HG02970 (cell line): ENCODE data around the gene LRRC1.
"Not testable (repeated sequence)": the region's sequence is repeated elsewhere in the genome, so short reads cannot be mapped to it uniquely, and the experiment has no call there.

Experiments used
- ATAC-seq: cut with Tn5 transposase; IDR thresholded peaks from one replicate; pipeline ENCODE4 v1.9.1; 2021; ENCODE audit warnings: mild to moderate bottlenecking, moderate library complexity, moderate number of reproducible peaks; ENCODE audit not compliant: unreplicated experiment, low FRiP score

Gene LRRC1

DNA sequence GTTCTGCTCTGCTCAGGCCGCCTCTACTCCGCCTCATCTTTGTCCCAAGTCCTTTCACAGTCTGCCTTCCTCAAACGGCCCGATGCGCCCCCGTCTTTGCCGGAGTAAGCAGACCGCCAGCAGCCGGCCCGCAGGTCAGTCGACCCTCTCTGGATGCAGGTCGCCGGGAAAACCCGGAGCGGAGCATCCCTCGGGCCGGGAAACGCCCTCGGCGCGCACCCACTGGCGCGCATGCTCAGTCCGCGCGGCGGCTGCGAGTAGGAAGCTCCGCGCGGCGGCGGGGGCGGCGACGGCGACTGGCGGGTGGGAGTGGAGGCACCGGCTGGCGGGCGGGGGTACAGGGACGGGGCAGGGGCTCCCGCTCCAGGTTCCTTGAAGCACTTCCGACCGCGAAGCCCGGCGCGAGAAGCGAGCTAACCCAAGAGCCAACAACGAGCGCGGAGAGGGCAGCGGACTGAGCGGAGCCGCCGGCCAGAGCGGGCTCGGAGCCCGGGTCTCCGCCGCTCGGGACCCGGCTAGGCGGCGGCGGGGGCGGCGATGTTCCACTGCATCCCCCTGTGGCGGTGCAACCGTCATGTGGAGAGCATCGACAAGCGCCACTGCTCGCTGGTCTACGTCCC lies at the start of gene LRRC1:
Gene LRRC1, plus strand, starts transcription at position 286 of the 620 bp plus-strand sequence. Its CDS starts 252 bp downstream, at position 538.
- ATAC-seq = peak; percentile 80

DNA sequence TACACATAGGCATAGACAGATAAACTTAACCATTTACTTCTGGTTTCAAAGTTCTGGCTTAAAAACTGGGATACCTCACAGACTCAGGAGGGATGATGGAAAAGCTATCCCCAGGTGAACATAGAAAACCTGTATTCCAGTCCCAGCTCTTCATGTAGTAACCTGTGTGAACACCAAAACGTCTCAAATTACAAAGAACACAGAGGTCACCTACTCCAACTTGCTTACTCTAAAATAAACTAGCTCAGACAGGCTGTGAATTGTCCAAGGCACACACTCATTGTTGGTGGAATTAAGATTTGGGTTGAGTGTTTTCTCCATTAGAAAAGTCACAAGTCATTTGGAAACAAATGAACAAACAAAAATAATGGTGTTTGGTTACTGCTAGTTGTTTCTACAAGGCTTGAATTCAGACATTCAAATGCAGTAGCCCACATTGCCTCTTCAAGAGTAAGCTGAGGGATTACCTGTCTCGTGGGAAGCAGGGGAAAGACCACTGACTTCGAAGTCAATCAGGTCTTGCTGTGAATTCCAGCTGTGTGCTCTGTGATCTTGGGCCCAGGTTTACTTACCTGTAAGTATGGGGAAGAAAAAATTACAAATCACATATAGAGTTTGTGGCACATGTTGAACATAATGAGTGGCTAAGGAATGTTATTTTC lies 48.2 kb upstream of the LRRC1 start:
- ATAC-seq = no peak

DNA sequence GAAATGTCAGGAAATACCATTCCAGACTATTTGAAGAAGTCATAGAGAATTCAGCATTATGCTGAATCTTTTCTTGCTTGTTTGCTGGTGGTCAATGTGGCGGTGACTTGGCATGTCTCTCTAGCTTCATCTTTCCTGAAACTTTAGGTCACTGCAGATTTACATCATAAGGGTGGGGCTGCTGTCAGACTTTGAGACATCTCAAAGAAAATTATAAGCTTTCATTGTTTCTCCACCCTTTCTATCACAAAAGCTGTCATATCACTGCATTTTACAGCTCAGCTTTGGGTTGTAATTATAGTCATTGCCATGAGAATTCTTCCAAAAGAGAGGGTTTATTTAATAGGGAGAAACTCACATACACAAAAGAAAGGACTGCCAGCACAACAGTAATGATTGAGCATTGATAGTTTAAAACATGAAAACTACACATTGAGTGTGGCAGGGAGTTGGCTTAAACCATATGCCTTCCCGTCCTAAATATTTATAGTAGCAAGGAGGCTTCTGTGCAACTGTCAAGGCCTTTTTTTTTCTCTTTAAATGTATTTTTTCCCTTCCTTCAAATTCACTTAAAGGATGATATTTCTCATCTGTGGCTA lies 44.7 kb upstream of the LRRC1 start:
- no peak for ATAC-seq

DNA sequence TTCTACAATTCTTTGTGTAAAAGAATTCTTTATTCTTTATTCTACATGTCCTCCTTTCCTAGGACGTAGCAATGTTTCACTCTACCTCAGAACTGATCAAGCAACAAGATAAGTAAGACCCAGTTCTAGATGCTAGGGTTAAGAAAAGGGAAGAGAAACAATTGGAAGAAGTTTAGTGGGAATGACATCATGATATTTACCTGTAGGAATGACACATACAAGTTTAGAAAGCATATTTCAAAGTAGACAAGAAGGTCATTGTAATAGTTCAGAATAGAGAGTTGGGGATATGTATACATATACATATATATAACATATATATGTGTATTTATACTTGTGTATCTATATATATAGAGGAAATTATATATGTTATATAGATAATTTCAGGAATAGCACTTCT lies 43.4 kb upstream of the LRRC1 start:
- no peak for ATAC-seq

DNA sequence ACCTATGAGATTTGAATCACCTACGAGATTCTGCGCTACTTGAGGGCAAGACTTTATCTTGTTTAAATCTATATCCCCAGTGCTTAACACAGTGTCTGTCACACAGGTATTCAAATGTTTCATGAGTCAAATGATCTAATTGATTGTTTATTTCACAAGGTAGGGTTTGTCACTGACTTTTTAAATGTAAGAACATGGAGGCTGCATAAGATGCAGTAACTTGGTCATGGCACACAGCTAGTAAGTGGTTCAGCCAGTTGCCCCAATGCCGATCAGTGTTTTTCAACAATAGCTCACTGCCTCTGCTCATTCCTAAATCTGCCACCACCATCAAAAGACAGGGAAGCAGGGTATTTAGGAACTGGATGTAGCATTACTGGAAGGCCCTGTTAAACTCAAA lies 42.4 kb upstream of the LRRC1 start:
- no peak for ATAC-seq

DNA sequence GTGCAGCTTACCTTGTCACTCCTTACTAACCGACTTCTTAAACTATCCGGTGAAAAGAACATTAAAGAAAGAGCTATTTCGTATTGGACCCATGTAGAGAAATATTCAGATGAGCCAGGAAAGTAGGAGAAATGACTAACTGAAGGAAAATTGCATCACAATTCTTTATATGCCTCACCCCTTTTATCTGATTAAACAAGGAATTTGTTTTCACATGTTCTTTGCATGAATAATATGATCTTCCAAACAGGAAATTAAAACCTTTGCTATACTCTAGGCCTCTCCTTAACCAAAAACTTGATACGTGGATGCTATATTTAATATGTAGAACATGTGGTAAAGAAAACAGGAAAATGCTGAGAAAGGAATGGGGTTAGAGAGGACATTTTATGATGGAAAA lies 41.9 kb upstream of the LRRC1 start:
- ATAC-seq = no peak

DNA sequence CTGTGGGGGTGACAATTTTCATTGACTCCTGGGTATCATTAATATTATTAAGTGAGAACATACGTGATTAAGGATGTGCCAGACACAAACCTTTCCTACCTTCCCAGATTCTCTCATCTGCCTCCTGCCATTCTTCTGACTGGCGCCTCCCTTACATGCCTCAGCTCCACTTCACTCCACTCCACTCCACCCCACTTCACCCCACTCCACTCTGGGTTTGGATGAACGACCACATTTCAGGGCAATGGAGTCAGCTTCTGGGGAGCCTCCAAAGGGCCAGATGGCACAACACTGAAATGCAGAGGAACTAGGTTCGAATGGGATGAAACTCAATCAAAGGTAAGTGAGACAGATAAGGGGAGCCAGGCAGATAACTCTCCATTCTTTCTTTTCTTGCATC lies 40.5 kb upstream of the LRRC1 start:
- no peak for ATAC-seq

DNA sequence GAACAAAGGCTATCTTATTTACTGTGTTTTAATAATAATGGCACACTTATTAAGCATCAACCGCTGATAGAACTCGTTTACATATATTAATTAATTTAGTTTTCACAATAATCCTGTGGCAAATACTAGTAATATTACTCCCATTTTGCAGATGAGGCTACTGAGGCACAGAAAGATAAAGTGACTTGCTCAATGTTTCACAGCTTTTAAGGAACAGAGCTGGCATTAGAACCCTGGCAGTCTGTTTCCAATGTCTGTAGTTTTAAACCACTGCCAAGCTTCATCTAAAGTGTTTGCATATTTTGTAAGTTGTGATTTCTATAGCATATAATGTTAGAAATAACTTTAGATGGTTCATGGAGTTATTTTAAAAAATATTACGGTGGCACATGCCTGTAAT lies 38.4 kb upstream of the LRRC1 start:
- no peak for ATAC-seq

DNA sequence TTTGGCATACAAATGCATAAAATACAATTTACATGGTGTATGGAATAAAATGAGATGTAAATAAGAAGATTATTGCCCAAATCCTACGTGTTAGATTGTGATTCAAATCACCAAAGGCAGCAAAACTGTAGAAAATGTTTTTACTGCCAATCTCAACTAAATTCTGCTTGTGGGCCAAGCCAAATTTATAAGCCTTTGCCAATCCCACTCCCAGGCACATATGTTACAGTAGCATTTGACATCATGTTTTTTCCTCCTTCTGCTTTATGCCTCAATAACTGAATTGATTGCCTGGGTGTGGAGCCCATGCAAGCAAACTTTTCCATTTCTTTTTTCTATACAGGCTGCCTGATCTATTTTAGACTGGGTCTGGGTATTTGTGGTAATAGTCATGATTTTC lies 36.3 kb upstream of the LRRC1 start:
- no peak for ATAC-seq

DNA sequence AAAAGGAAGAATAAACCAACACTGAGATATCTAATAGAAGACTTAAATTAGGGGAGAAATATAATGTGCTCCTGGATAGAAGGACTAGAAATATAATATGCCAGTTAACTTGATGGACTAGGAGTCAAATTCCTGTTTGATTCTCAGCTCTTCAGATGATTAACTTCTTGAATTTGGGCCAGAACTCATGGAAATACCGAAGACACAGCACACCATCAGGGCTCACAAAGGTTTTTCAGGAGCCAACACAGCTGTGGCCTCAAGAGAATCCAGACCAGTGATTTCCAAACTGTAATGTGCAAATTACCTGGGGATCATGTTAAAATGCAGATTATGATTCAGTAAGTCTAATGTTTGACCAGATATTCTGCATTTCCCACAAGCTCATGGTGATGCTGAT lies 33.8 kb upstream of the LRRC1 start:
- ATAC-seq = no peak

DNA sequence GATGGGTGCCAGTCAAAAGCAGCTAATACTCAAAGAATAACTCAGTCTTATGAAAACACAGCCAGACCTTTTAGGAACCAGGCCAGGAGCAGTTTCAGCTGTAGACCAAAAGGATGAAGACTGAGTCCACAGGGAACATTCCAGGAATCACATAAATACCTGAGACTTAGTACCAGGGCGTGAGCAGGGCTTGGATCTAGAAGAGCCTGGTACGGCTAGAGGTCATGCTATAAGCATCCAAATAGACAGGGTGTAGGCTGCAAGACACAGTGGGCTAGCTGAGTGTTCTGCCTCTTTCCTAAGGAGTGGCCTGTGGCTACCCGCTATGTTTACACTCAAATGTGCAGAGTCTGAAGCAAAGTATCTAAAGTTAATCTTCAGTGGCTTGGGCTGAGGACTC lies 29.5 kb upstream of the LRRC1 start:
- ATAC-seq = no peak

DNA sequence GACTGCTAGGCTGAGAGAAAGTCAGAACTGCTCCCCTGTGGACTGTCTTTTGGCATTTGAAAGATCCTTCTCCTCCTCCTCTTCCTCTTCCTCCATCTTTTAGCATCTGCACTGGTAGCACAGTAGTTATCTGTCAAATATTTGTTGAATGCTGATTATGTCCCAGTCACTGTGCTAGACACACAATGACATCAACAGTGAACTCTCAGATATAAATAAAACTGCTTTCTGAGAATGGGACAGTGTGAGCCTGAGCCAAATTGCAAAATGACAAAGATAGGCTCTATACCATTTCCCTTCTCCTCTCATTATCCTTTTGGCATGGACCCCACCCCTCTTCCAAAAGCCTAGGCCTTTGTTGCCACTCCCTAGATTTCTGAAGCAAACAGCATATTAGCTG lies 27.9 kb upstream of the LRRC1 start:
- no peak for ATAC-seq

DNA sequence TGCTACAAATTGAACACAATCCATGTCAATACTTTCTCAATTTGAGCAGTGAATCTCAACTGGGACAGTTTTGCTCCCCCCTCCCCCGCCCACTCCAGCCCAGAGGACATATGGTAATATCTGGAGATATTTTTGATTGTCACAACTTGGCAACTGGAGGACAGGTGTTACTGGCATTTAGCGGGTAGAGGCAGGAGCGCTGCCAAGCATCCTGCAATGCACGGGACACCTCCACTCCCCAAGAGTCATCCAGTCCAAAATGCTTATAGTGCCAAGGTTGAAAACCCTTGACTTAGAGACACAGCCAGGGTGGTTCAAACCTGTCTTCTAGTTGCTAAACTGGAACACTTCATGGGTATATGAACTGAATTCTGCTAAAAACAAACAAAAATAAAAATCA lies 26.9 kb upstream of the LRRC1 start:
- no peak for ATAC-seq

DNA sequence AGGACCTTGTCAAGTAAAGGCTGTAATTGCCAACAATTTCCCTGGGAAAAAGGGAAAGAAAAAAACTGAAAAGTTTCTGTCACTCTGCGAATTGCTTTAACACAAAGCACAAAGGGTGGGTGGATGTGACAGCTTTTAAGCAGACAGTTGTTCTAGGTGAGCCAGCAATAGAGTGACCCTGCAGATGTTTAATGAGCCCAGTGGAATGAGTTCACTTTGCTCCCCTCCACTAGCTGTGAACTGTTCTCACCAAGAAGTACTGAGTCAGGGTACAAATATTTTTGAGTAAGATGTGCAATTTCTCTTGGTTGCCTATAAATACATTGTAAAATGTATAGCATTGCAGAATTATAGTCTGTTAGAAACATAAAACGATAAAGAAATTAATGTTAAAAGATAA lies 26.2 kb upstream of the LRRC1 start:
- ATAC-seq = no peak

DNA sequence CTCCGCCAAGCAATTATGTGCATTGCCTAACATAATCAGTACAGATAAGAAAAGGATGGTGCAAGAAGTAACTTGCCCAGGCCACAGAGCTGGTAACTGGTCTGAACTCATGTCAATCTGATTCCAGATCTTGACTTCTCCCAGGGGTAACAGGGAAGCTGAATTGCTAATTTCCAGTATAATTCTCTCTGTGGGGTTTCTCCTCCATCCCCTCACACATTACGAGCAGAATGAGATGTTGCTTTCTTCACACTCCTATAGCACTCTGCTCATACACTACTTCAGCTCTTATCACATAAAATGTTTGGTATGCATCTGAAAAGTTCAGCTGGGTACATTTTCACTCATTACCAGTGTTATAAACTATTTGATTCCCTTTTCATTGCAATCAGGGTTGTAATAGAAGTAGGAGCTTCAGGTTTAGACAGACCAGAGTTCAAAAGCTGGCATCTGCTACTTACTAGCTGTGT lies 24.0 kb upstream of the LRRC1 start:
- no peak for ATAC-seq

DNA sequence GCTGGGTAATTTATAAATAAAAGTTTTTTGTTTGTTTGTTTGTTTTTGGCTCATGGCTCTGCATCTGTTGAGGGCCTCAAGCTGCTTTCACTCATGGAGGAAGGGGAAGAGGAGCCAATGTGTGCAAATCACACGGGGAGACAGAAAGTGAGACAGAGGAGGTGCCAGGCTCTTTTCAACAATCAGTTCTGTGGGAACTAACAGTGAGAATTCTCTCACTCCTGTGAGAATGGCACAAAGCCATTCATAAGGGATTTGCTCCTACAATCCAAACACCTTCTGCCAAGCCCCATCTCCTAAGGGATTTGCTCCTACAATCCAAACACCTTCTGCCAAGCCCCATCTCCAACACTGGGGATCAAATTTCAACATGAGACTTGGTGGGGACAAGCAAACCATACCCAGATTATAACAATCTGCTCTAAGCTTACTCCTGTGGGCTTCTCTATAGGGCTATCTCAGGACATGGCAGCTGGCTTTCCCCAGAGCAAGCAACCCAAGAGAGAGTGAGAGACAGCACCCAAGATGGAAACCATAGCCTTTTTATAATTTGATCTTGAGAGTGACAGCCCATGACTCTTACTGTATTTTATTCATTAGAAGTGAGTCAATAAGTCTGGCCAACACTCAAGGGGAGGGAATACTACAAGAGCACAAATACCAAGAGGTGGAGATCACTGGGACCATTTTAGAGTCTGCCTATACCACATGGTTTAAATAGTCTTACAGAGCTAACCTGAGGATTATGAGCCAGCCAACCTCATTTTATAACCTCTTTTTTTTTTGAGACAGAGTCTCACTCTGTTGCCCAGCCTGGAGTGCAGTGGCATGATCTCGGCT lies 22.8 kb upstream of the LRRC1 start:
- no peak for ATAC-seq

DNA sequence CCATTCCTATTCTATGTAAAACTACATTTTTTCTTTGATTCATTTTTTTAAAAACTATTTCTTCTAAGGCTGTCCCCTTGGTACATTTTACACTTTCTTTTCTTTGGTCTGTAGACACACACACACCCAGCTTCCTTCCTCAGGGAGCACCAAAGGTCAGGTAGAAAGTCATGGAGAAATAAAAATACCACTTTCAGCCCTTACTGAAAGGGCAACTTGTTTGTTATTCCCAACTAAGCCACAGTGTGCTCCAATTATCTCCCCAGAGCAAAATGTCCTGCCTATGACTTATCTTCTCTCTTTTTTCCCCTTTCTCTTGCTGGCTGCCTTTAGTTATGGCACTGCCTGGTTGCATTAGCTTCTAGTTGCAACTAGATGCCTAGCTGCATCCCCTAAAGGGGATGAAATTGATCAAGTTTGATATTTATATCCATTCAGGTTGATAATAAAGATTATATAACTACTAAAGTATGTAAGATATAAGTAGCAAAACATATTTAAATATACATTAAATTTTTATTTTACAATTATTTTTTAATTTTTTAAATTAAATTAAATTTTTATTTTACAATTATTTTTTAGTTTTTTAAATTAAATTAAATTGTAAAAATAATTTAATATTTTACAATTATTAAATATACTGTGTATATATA lies 21.6 kb upstream of the LRRC1 start:
- no peak for ATAC-seq

DNA sequence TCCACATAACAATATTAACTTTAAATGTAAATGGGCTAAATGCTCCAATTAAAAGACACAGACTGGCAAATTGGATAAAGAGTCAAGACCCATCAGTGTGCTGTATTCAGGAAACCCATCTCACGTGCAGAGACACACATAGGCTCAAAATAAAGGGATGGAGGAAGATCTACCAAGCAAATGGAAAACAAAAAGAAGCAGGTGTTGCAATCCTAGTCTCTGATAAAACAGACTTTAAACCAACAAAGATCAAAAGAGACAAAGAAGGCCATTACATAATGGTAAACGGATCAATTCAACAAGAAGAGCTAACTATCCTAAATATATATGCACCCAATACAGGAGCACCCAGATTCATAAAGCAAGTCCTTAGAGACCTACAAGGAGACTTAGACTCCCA lies 18.7 kb upstream of the LRRC1 start:
- ATAC-seq = not testable (repeated sequence)

DNA sequence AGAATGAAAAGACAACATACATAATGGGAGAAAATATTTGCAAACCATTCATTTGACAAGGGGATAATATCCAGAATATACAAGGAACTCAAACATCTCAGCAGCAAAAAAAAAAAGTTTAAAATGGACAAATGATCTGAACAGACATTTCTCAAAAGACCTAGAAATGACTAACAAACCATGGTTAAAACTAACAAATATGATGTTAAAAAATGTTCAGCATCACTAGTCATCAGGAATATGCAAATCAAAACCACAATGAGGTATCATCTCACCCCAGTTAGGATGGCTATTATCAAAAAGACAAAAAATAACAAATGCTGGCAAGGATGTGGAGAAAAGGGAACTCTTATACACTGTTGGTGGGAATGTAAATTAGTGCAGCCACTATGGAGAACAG lies 9.8 kb upstream of the LRRC1 start:
- not testable (repeated sequence) for ATAC-seq

DNA sequence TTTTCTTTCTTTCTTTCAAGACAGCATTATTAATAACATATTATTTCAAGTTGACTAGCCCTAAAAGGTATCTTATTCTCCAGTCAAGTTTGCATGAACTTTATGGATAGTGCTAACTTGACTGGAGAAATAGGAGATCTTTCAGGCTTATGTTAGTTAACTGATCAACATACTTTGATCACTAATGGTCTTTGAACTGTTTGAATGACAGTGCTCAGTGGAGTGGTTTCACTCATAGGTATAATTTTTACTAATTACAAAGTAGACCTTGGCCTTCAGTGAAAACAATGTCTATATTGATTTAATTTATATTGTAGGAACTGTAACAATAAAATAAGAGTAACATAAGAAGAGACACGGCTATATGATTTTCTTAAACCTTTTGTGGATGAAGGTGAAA lies 8.0 kb upstream of the LRRC1 start:
- no peak for ATAC-seq

DNA sequence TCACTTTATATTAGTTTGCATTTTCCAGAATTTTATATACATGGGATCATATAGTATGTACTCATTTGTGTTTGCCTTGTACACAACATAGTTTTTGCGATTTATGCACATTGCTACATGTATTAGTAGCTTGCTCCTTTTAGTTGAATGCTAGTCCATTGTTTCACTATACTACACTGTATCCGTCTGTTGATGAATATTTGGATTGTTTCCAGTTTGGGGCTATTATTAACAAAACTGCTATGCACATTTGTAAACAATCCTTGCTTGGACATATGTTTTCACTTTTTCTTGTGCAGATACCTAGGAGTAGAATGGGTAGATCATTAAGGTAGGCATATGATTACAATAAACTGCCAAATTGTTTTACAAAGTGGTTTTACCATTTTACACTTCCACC lies 3.9 kb upstream of the LRRC1 start:
- no peak for ATAC-seq
